Caco-2 (cell line): ENCODE data around the gene TFB1M. TPM values are rescaled to one million over a fixed set of nuclear protein-coding genes. Genes with fewer than 3 reads are reported as not detected.
"Not testable (repeated sequence)": the region's sequence is repeated elsewhere in the genome, so short reads cannot be mapped to it uniquely, and the experiment has no call there.

Source experiments
- BruUV-seq: library from RNA; stranded (reverse); fragments of 400-500 nt; replicated peaks from 2 replicates; lab custom pipeline; 2021; lab: Mats Ljungman, UMichigan
- CTCF ChIA-PET: fragments of 300-600 bp; sonication (Branson Sonifier 250); formaldehyde crosslinking; loops from one replicate; lab custom pipeline; 2022; ENCODE audit warnings: antibody characterized with exemption; lab: Charles Lee
- POLR2A ChIA-PET: fragments of 300-600 bp; sonication (Branson Sonifier 250); formaldehyde crosslinking; loops from one replicate; lab custom pipeline; 2022; ENCODE audit warnings: antibody characterized with exemption; lab: Charles Lee
- DNase-seq, 2 experiments: peaks; one replicate each; pipeline versions ENCODE4 v3.0.0 to v3.0.0-alpha.2; 2020 to 2022
- H3K27me3 ChIP-seq: replicated peaks from 2 replicates; pipeline ENCODE4 v1.6.0; 2011; ENCODE audit warnings: low read length; ENCODE audit not compliant: control insufficient read depth, insufficient read depth
- H3K36me3 ChIP-seq: 2 replicates; pipeline ENCODE4 v1.5.1; 2011; ENCODE audit warnings: low read length; ENCODE audit not compliant: control insufficient read depth, insufficient read depth
- H3K4me1 ChIP-seq: fragments of 250-450 bp; sonication (Bioruptor Pico); 2 replicates; pipeline ENCODE4 v1.5.1; 2020; ENCODE audit warnings: mild to moderate bottlenecking
- H3K4me3 ChIP-seq: 2 replicates; pipeline ENCODE4 v1.5.1; 2011; ENCODE audit warnings: low read depth, mild to moderate bottlenecking, control low read depth, low read length
- H3K9me3 ChIP-seq: fragments of 250-450 bp; sonication (Bioruptor Pico); 2 replicates; pipeline ENCODE4 v1.5.1; 2020; ENCODE audit warnings: mild to moderate bottlenecking, moderate library complexity
- H3K27ac Mint-ChIP-seq: one replicate; pipeline ENCODE4 v1.8.0; 2022; ENCODE audit warnings: mixed read lengths; ENCODE audit not compliant: unreplicated experiment
- H3K27me3 Mint-ChIP-seq: one replicate; pipeline ENCODE4 v1.8.0; 2022; ENCODE audit warnings: mixed read lengths; ENCODE audit not compliant: insufficient read depth, unreplicated experiment
- H3K36me3 Mint-ChIP-seq: one replicate; pipeline ENCODE4 v1.8.0; 2022; ENCODE audit warnings: mild to moderate bottlenecking, mixed read lengths; ENCODE audit not compliant: insufficient read depth, unreplicated experiment
- H3K4me1 Mint-ChIP-seq: one replicate; pipeline ENCODE4 v1.8.0; 2022; ENCODE audit warnings: low read depth, mixed read lengths; ENCODE audit not compliant: unreplicated experiment
- H3K4me3 Mint-ChIP-seq: one replicate; pipeline ENCODE4 v1.8.0; 2022; ENCODE audit warnings: mild to moderate bottlenecking, moderate library complexity, mixed read lengths; ENCODE audit not compliant: unreplicated experiment
- H3K9me3 Mint-ChIP-seq: one replicate; pipeline ENCODE4 v1.8.0; 2022; ENCODE audit warnings: mixed read lengths; ENCODE audit not compliant: unreplicated experiment
- intact Hi-C: fragments of 100-400 bp; cut with micrococcal nuclease; formaldehyde crosslinking; loops from one replicate; pipeline ENCODE4 v1.10.0; 2022; ENCODE audit not compliant: unreplicated experiment
- total RNA-seq: library from RNA; stranded (reverse); gene quantifications from 2 replicates; pipeline ENCODE4 v1.2.3, GENCODE V29; 2022
- TF ChIP-seq, protein P1 (sequence below), 2 experiments: fragments of 200-600 bp in 1 of 2; IDR thresholded peaks; 1 replicate in 1 of 2; 2 replicates in 1 of 2; pipeline versions ENCODE4 v1.5.1 to v1.8.0; 2011 to 2022; ENCODE audit warnings: antibody characterized with exemption in 1 of 2, control low read depth in 1 of 2, inconsistent platforms in 1 of 2, low read depth in 1 of 2, low read length in 1 of 2, mild to moderate bottlenecking in 1 of 2, moderate library complexity in 1 of 2; ENCODE audit not compliant: insufficient read depth in 1 of 2, severe bottlenecking in 1 of 2, unreplicated experiment in 1 of 2

Gene TFB1M
- total RNA-seq, 1 experiment from 2014 or later = 35.7 TPM

DNA sequence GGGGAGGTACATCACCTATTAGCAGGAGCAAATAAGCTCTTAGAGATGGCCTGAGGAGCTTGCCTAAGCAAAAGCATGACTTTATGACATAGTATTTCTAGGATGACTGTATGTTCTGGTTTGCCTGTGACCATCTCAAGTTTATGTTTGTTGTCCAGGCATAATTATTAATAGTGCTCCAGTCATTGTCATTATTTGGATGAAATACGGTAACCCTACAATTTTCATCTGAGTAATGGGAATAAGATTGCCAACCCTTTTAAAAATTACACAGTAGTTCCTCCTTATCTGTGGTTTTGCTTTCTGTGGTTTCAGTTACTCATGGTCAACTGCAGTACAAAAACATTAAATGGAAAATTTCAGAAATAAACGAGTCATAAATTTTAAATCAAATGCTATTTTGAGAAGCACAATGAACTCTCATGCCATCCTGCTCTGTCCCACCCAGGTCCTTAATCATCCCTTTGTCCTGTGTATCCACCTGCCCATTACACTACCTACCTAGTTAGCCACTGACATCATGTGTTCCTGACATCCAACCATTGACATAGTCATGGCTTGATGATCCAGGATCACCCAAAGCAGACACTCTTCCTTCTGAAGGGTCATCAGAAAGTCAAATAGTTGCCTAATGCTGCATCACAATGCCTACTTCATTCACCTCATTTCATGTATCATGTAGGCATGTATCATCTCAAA, 27.0 kb upstream of the TFB1M start:
- BruUV-seq = no TSS peak
- no peaks in the 10 kb centered on the region for H3K36me3 ChIP-seq
- H3K4me1 ChIP-seq = peaks cover 8% of the 10 kb centered on the region
- peaks cover 14% of the 10 kb centered on the region for H3K4me1 Mint-ChIP-seq
- H3K4me3 ChIP-seq = no peak overlapping the region
- ChIA-PET CTCF (no interaction called here), POLR2A (no interaction called here)
- H3K27me3 ChIP-seq = no peaks in the 10 kb centered on the region
- peaks cover 30% of the 10 kb centered on the region for H3K9me3 ChIP-seq
- intact Hi-C loops = no loop called here
- DNase-seq = no peak
- H3K27ac Mint-ChIP-seq = no peak overlapping the region
- H3K27me3 Mint-ChIP-seq = no peaks in the 10 kb centered on the region
- no peak overlapping the region for H3K4me3 Mint-ChIP-seq
- H3K9me3 Mint-ChIP-seq = peaks cover 53% of the 10 kb centered on the region
- no peaks in the 10 kb centered on the region for H3K36me3 Mint-ChIP-seq
- TF ChIP-seq, protein P1, sequence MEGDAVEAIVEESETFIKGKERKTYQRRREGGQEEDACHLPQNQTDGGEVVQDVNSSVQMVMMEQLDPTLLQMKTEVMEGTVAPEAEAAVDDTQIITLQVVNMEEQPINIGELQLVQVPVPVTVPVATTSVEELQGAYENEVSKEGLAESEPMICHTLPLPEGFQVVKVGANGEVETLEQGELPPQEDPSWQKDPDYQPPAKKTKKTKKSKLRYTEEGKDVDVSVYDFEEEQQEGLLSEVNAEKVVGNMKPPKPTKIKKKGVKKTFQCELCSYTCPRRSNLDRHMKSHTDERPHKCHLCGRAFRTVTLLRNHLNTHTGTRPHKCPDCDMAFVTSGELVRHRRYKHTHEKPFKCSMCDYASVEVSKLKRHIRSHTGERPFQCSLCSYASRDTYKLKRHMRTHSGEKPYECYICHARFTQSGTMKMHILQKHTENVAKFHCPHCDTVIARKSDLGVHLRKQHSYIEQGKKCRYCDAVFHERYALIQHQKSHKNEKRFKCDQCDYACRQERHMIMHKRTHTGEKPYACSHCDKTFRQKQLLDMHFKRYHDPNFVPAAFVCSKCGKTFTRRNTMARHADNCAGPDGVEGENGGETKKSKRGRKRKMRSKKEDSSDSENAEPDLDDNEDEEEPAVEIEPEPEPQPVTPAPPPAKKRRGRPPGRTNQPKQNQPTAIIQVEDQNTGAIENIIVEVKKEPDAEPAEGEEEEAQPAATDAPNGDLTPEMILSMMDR (IDR thresholded peaks at IDR 0.05; ENCODE audit: insufficient read depth in 1 of 2, low read depth in 1 of 2, low read length in 1 of 2, severe bottlenecking in 1 of 2, unreplicated experiment in 1 of 2) = no peak

GRCh38 chr6:155340464-155341129, 26.3 kb upstream of the TFB1M start:
- peaks cover 16% of the 10 kb centered on the region for H3K4me1 Mint-ChIP-seq
- CTCF ChIA-PET = interaction anchor here (2.0 kb wide), 1 partner anchor 154 kb away, joined by 7 read pairs; no protein-coding TSS in a partner anchor

GRCh38 chr6:155339929-155340328, 25.6 kb upstream of the TFB1M start:
- BruUV-seq, H3K27me3 Mint-ChIP-seq, H3K36me3 ChIP-seq, H3K27ac Mint-ChIP-seq, H3K27me3 ChIP-seq, H3K36me3 Mint-ChIP-seq, H3K4me3 Mint-ChIP-seq, POLR2A ChIA-PET, H3K4me3 ChIP-seq, H3K4me1 ChIP-seq, DNase-seq: not testable (repeated sequence)
- intact Hi-C loops = loop anchor here (1.0 kb wide), 1 partner anchor 155 kb away; no protein-coding TSS in a partner anchor
- Mint-ChIP-seq H3K4me1 (peaks cover 16% of the 10 kb centered on the region), H3K9me3 (peaks cover 44% of the 10 kb centered on the region)
- peaks cover 31% of the 10 kb centered on the region for H3K9me3 ChIP-seq
- CTCF ChIA-PET = interaction anchor here (2.0 kb wide), 1 partner anchor 155 kb away, joined by 7 read pairs; no protein-coding TSS in a partner anchor

More at GRCh38 chr6:155340464-155341129, 26.3 kb upstream of the TFB1M start:
- POLR2A ChIA-PET = no interaction called here
- H3K4me3 ChIP-seq = no peak overlapping the region
- H3K27me3 Mint-ChIP-seq = no peaks in the 10 kb centered on the region
- peaks cover 30% of the 10 kb centered on the region for H3K9me3 ChIP-seq
- peaks cover 8% of the 10 kb centered on the region for H3K4me1 ChIP-seq
- H3K4me3 Mint-ChIP-seq = no peak overlapping the region
- TF ChIP-seq, protein P1 (IDR thresholded peaks at IDR 0.05; ENCODE audit: insufficient read depth in 1 of 2, low read depth in 1 of 2, low read length in 1 of 2, severe bottlenecking in 1 of 2, unreplicated experiment in 1 of 2) = no peak
- DNase-seq = no peak
- peaks cover 50% of the 10 kb centered on the region for H3K9me3 Mint-ChIP-seq
- no peak overlapping the region for H3K27ac Mint-ChIP-seq
- no TSS peak for BruUV-seq
- intact Hi-C loops = loop anchor here (1.0 kb wide), 1 partner anchor 155 kb away; no protein-coding TSS in a partner anchor
- H3K36me3 Mint-ChIP-seq = no peaks in the 10 kb centered on the region
- no peaks in the 10 kb centered on the region for H3K36me3 ChIP-seq
- H3K27me3 ChIP-seq = no peaks in the 10 kb centered on the region

- H3K36me3 ChIP-seq, H3K27me3 Mint-ChIP-seq, DNase-seq, H3K4me3 ChIP-seq, intact Hi-C loops, CTCF ChIA-PET, BruUV-seq, H3K4me3 Mint-ChIP-seq, H3K4me1 ChIP-seq, POLR2A ChIA-PET, H3K36me3 Mint-ChIP-seq, H3K27me3 ChIP-seq, H3K27ac Mint-ChIP-seq: not testable (repeated sequence)
- Mint-ChIP-seq H3K4me1 (peaks cover 21% of the 10 kb centered on the region), H3K9me3 (peaks cover 41% of the 10 kb centered on the region)
- H3K9me3 ChIP-seq = peaks cover 27% of the 10 kb centered on the region
Observed at GRCh38 chr6:155338237-155338636, 24.0 kb upstream of the TFB1M start.
